K562 (cell line): Measurements from ENCODE around the gene RER1. TPM values are rescaled to one million over a fixed set of nuclear protein-coding genes. Genes with fewer than 3 reads are reported as not detected.
A peak's percentile ranks its signal among the peaks of the same experiment; 100 is the strongest.

Source experiments
- AFF1 ChIP-seq, 2 experiments: fragments of 450-650 bp; IDR thresholded peaks; 2 replicates each; pipeline ENCODE4 v1.6.1; 2018; ENCODE audit warnings: mild to moderate bottlenecking in 2 of 2, low read depth in 1 of 2; ENCODE audit not compliant: partially characterized antibody in 2 of 2
- CEBPB ChIP-seq: fragments of 450-650 bp; IDR thresholded peaks from 2 replicates; pipeline ENCODE4 v1.6.1; 2016; ENCODE audit warnings: missing genetic modification characterization, missing compliant biosample characterization
- MIER1 ChIP-seq: fragments of 450-650 bp; IDR thresholded peaks from 2 replicates; pipeline ENCODE4 v1.6.1; 2016; ENCODE audit warnings: antibody characterized with exemption, mild to moderate bottlenecking, low read depth
- MNT ChIP-seq, 2 experiments: fragments of 450-650 bp; conservative IDR thresholded peaks; 2 replicates each; pipeline ENCODE4 v1.6.1; 2017; ENCODE audit warnings: mild to moderate bottlenecking in 2 of 2, moderate library complexity in 2 of 2
- RB1 ChIP-seq: fragments of 450-650 bp; IDR thresholded peaks from 2 replicates; pipeline ENCODE4 v1.6.1; 2017; ENCODE audit warnings: low read depth, mild to moderate bottlenecking
- SIX5 ChIP-seq, 2 experiments: IDR thresholded peaks; 2 replicates each; pipeline ENCODE4 v1.6.1; 2011; ENCODE audit warnings: low read length in 2 of 2, borderline replicate concordance in 1 of 2, low read depth in 1 of 2, mild to moderate bottlenecking in 1 of 2, moderate library complexity in 1 of 2; ENCODE audit not compliant: insufficient read depth in 1 of 2
- SMC3 ChIP-seq: conservative IDR thresholded peaks from 2 replicates; pipeline ENCODE4 v1.6.1; 2011; ENCODE audit warnings: low read depth, low read length, improper control_type of control experiment; ENCODE audit not compliant: insufficient read depth
- STAG1 ChIP-seq: sonication (generic); formaldehyde crosslinking; IDR thresholded peaks from 2 replicates; pipeline ENCODE4 v1.5.0; 2020; ENCODE audit warnings: missing genetic modification reagents, borderline replicate concordance
- VEZF1 ChIP-seq: fragments of 200-800 bp; sonication (Bioruptor generic); IDR thresholded peaks from 2 replicates; pipeline ENCODE4 v1.6.1; 2017; ENCODE audit warnings: missing genetic modification characterization, missing compliant biosample characterization
- ZFP91 ChIP-seq: sonication (generic); formaldehyde crosslinking; IDR thresholded peaks from 2 replicates; pipeline ENCODE4 v1.8.0; 2022; ENCODE audit warnings: mild to moderate bottlenecking, missing genetic modification reagents
- ZNF609 ChIP-seq: sonication (generic); formaldehyde crosslinking; IDR thresholded peaks from 2 replicates; pipeline ENCODE4 v1.8.1; 2023; ENCODE audit warnings: missing genetic modification reagents, mild to moderate bottlenecking, borderline replicate concordance
- polyA plus RNA-seq, 8 experiments: library from polyadenylated mRNA; depleted of rRNA in 4 of 8; stranded (reverse) in 5 of 8; unstranded in 3 of 8; fragments of >200 nt; fragmentation: Nextera tagmentation in 2 of 8; fragmentation: Illumina TruSeq in 1 of 8; extraction: Ambion mirVana in 2 of 8; extraction: Trizol in 1 of 8; gene quantifications; 2 replicates each; pipeline versions ENCODE4 v1.2.1 to v1.2.3, GENCODE V29; 2011 to 2014; ENCODE audit warnings: inconsistent platforms in 1 of 8, missing spikeins in 1 of 8
- total RNA-seq, 7 experiments: library from RNA; depleted of rRNA in 6 of 7; stranded (reverse); fragments of >200 nt in 6 of 7; fragmentation: Illumina TruSeq in 2 of 7; extraction: Trizol in 2 of 7; gene quantifications; 2 replicates each; pipeline versions ENCODE4 v1.2.1 to v1.2.3, GENCODE V29; 2011 to 2021; ENCODE audit warnings: low replicate concordance in 1 of 7

The RER1 gene
- total and polyA plus RNA-seq, 9 of the 15 experiments (the other 6 are each of a cell fraction or from before 2014, with no cell fraction given), result 19.6 to 354 (median 183) TPM

- TF ChIP-seq AFF1 (IDR thresholded peaks at IDR 0.05; ENCODE audit: low read depth in 1 of 2, partially characterized antibody in 2 of 2) (no peak), MNT (conservative IDR thresholded peaks at IDR 0.05) (no peak), SMC3 (peak; percentile 96), VEZF1 (CRISPR knock-in tag) (0 out of 2 replicates have a peak, but pooled peaks have one; percentile 21), MIER1 (no peak), RB1 (peak; percentile 74), ZFP91 (no peak), SIX5 (IDR thresholded peaks at IDR 0.05; ENCODE audit: borderline replicate concordance in 1 of 2, insufficient read depth in 1 of 2, low read depth in 1 of 2, low read length in 2 of 2) (no peak), CEBPB (no peak), ZNF609 (CRISPR knock-in tag) (no peak), STAG1 (CRISPR knock-in tag) (peak; percentile 91; the same call in 1 of the 2 replicates)
These were observed 22.8 kb downstream of the RER1 start (continued) for GRCh38 chr1:2414297-2414958.
